K562 (cell line): ENCODE measurements around the gene FBP2. TPM values are rescaled to one million over a fixed set of nuclear protein-coding genes. Genes with fewer than 3 reads are reported as not detected.

Experiments
- BHLHE40 ChIP-seq: IDR thresholded peaks from 2 replicates; pipeline ENCODE4 v1.6.1; 2011; ENCODE audit warnings: low read length, improper control_type of control experiment
- BRF1 ChIP-seq: IDR thresholded peaks from 3 replicates; pipeline ENCODE4 v1.6.1; 2011; ENCODE audit warnings: borderline replicate concordance, mild to moderate bottlenecking; ENCODE audit not compliant: insufficient read length; ENCODE audit errors: extremely low read depth
- CBFA2T2 ChIP-seq: fragments of 450-650 bp; conservative IDR thresholded peaks from 2 replicates; pipeline ENCODE4 v1.6.1; 2017; ENCODE audit warnings: mild to moderate bottlenecking
- MIER1 ChIP-seq: fragments of 450-650 bp; IDR thresholded peaks from 2 replicates; pipeline ENCODE4 v1.6.1; 2016; ENCODE audit warnings: antibody characterized with exemption, mild to moderate bottlenecking, low read depth
- MYBL2 ChIP-seq, 2 experiments: fragments of 450-650 bp in 1 of 2; sonication (generic) in 1 of 2; formaldehyde crosslinking in 1 of 2; IDR thresholded peaks; 2 replicates each; pipeline versions ENCODE4 v1.6.1 to v1.8.1; 2017 to 2022; ENCODE audit warnings: borderline replicate concordance in 1 of 2, inconsistent platforms in 1 of 2, low read depth in 1 of 2, mild to moderate bottlenecking in 1 of 2, missing genetic modification reagents in 1 of 2, moderate library complexity in 1 of 2
- PHF21A ChIP-seq: fragments of 450-650 bp; IDR thresholded peaks from 2 replicates; pipeline ENCODE4 v1.6.1; 2017; ENCODE audit warnings: low read depth, borderline replicate concordance
- PHTF2 ChIP-seq: fragments of 250-450 bp; sonication (Bioruptor Pico); IDR thresholded peaks from 2 replicates; pipeline ENCODE4 v1.5.0; 2021; ENCODE audit warnings: mild to moderate bottlenecking
- XRCC3 ChIP-seq: fragments of 450-650 bp; IDR thresholded peaks from 2 replicates; pipeline ENCODE4 v1.6.1; 2017; ENCODE audit warnings: mild to moderate bottlenecking, moderate library complexity
- ZFX ChIP-seq: sonication (generic); formaldehyde crosslinking; IDR thresholded peaks from 2 replicates; pipeline ENCODE4 v1.8.0; 2022; ENCODE audit warnings: mild to moderate bottlenecking, missing genetic modification reagents, moderate library complexity
- polyA plus RNA-seq, 8 experiments: library from polyadenylated mRNA; depleted of rRNA in 4 of 8; stranded (reverse) in 5 of 8; unstranded in 3 of 8; fragments of >200 nt; fragmentation: Nextera tagmentation in 2 of 8; fragmentation: Illumina TruSeq in 1 of 8; extraction: Ambion mirVana in 2 of 8; extraction: Trizol in 1 of 8; gene quantifications; 2 replicates each; pipeline versions ENCODE4 v1.2.1 to v1.2.3, GENCODE V29; 2011 to 2014; ENCODE audit warnings: inconsistent platforms in 1 of 8, missing spikeins in 1 of 8
- total RNA-seq, 7 experiments: library from RNA; depleted of rRNA in 6 of 7; stranded (reverse); fragments of >200 nt in 6 of 7; fragmentation: Illumina TruSeq in 2 of 7; extraction: Trizol in 2 of 7; gene quantifications; 2 replicates each; pipeline versions ENCODE4 v1.2.1 to v1.2.3, GENCODE V29; 2011 to 2021; ENCODE audit warnings: low replicate concordance in 1 of 7
- TF ChIP-seq, protein P1 (sequence below): fragments of 250-450 bp; sonication (Bioruptor Pico); IDR thresholded peaks from 2 replicates; pipeline ENCODE4 v1.5.0; 2021; ENCODE audit warnings: mild to moderate bottlenecking, borderline replicate concordance
- TF ChIP-seq, protein P2 (sequence below), 2 experiments: IDR thresholded peaks; 2 replicates each; pipeline ENCODE4 v1.6.1; 2012; ENCODE audit warnings: improper control_type of control experiment in 2 of 2, low read depth in 2 of 2, low read length in 2 of 2, borderline replicate concordance in 1 of 2
- TF ChIP-seq, protein P3 (sequence below): sonication (generic); formaldehyde crosslinking; IDR thresholded peaks from 2 replicates; pipeline ENCODE4 v1.8.0; 2022; ENCODE audit warnings: mild to moderate bottlenecking, missing genetic modification reagents

The FBP2 gene
- total and polyA plus RNA-seq, 9 of the 15 experiments (the other 6 are each of a cell fraction or from before 2014, with no cell fraction given) = 0.06 TPM; not detected in 7

DNA sequence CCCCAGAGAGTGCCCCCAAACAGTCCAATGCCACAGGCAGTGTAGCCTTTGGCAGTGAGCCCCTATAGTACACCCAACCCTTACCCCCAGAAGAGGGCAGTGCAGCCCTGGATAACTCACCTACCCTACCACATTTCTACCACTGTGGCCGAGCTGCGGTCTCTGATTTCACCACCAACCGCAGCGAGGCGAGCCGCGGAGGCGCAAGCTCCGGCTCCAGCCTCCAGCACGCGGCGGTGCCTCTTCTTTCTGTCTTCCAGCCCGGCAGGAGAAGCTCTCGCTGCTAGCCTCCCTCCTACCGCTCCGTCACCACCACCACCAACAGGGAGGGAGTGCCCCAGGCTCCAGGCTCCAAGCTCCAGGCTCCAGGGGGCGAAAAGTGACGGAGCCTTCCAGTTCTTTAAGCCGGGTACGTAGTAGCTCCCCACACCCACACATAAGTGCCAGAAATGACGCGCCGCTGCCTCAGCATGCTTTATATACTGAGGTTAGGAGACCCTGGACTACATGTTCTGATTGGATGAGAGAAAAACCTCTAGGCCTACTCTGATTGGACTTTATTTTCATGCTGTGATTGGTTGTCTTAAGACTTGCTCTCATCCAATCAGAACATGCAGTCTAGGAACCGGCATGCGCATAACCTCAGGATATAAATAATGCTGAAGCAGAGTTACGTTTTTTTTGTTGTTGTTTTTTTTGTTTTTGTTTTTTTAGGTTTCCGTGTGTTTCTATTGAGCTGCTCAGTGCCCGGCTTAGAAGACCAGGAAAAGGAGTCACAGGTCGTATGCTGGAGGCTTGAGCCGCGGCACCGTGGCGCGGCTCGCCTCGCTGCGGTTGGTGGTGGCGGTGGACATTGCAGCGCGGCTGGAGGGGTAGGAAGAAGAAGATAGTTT, 38.9 kb downstream of the FBP2 start, which contains the start of gene PCAT7 (continued):
- TF ChIP-seq, protein P1, sequence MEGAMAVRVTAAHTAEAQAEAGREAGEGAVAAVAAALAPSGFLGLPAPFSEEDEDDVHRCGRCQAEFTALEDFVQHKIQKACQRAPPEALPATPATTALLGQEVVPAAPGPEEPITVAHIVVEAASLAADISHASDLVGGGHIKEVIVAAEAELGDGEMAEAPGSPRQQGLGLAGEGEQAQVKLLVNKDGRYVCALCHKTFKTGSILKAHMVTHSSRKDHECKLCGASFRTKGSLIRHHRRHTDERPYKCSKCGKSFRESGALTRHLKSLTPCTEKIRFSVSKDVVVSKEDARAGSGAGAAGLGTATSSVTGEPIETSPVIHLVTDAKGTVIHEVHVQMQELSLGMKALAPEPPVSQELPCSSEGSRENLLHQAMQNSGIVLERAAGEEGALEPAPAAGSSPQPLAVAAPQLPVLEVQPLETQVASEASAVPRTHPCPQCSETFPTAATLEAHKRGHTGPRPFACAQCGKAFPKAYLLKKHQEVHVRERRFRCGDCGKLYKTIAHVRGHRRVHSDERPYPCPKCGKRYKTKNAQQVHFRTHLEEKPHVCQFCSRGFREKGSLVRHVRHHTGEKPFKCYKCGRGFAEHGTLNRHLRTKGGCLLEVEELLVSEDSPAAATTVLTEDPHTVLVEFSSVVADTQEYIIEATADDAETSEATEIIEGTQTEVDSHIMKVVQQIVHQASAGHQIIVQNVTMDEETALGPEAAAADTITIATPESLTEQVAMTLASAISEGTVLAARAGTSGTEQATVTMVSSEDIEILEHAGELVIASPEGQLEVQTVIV = no peak
- TF ChIP-seq XRCC3 = no peak
- no peak for TF ChIP-seq BRF1
- no peak for TF ChIP-seq PHF21A
- no peak for TF ChIP-seq PHTF2 (CRISPR knock-in tag)
- TF ChIP-seq, protein P2, sequence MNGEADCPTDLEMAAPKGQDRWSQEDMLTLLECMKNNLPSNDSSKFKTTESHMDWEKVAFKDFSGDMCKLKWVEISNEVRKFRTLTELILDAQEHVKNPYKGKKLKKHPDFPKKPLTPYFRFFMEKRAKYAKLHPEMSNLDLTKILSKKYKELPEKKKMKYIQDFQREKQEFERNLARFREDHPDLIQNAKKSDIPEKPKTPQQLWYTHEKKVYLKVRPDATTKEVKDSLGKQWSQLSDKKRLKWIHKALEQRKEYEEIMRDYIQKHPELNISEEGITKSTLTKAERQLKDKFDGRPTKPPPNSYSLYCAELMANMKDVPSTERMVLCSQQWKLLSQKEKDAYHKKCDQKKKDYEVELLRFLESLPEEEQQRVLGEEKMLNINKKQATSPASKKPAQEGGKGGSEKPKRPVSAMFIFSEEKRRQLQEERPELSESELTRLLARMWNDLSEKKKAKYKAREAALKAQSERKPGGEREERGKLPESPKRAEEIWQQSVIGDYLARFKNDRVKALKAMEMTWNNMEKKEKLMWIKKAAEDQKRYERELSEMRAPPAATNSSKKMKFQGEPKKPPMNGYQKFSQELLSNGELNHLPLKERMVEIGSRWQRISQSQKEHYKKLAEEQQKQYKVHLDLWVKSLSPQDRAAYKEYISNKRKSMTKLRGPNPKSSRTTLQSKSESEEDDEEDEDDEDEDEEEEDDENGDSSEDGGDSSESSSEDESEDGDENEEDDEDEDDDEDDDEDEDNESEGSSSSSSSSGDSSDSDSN (IDR thresholded peaks at IDR 0.05; ENCODE audit: borderline replicate concordance in 1 of 2, low read depth in 2 of 2, low read length in 2 of 2) = peak; percentile 74 to 98; a peak in 3 of 4 replicates
- TF ChIP-seq ZFX (CRISPR knock-in tag) = no peak
- TF ChIP-seq BHLHE40 = no peak
- no peak for TF ChIP-seq CBFA2T2
- no peak for TF ChIP-seq MYBL2 (IDR thresholded peaks at IDR 0.05; ENCODE audit: low read depth)
- no peak for TF ChIP-seq MYBL2 (CRISPR knock-in tag; IDR thresholded peaks at IDR 0.05; ENCODE audit: borderline replicate concordance)
- TF ChIP-seq, protein P3, sequence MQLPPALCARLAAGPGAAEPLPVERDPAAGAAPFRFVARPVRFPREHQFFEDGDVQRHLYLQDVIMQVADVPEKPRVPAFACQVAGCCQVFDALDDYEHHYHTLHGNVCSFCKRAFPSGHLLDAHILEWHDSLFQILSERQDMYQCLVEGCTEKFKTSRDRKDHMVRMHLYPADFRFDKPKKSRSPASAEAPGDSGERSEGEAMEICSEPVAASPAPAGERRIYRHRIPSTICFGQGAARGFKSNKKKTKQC (CRISPR knock-in tag) = peak; percentile 69; the same call in 1 of the 2 replicates
- TF ChIP-seq MIER1 = no peak
